ENCODE data around the gene UNC13B.
A peak's percentile ranks its signal among the peaks of the same experiment; 100 is the strongest.
"Not testable (repeated sequence)": the region's sequence is repeated elsewhere in the genome, so short reads cannot be mapped to it uniquely, and the experiment has no call there.

UNC13B gene

GRCh38 chr9:35161713-35162604, at the start of gene UNC13B:
TSS of gene UNC13B (plus strand) at chr9:35162009. CDS start at chr9:35162284, 275 bp downstream.
- peak; percentile 72 for DNase-seq

- peak; percentile 67 for DNase-seq
Measured at GRCh38 chr9:35112257-35113020, 49.4 kb upstream of the UNC13B start.

- peak; percentile 88 for DNase-seq
Measured at GRCh38 chr9:35114113-35114839, 47.5 kb upstream of the UNC13B start.

- peak; percentile 51 for DNase-seq
Measured at GRCh38 chr9:35114840-35115628, 46.8 kb upstream of the UNC13B start.

GRCh38 chr9:35115680-35116538, 45.9 kb upstream of the UNC13B start, which contains the start of gene ATOSB:
TSS of gene ATOSB (minus strand) at chr9:35115862. CDS start at chr9:35108274, 7,588 bp downstream.
- peak; percentile 94 for DNase-seq

- no peak for DNase-seq
Measured at GRCh38 chr9:35116539-35116897, 45.3 kb upstream of the UNC13B start.

GRCh38 chr9:35116898-35117551, 44.8 kb upstream of the UNC13B start:
- peak; percentile 88 for DNase-seq

GRCh38 chr9:35134920-35135319, 26.9 kb upstream of the UNC13B start:
- no peak for DNase-seq

- DNase-seq, result no peak
Measured at GRCh38 chr9:35135988-35136387, 25.8 kb upstream of the UNC13B start.

- DNase-seq, result no peak
Measured at GRCh38 chr9:35136866-35137265, 24.9 kb upstream of the UNC13B start.

GRCh38 chr9:35140093-35140492, 21.7 kb upstream of the UNC13B start:
- no peak for DNase-seq

- no peak for DNase-seq
Measured at GRCh38 chr9:35142037-35142436, 19.8 kb upstream of the UNC13B start.

- DNase-seq, result not testable (repeated sequence)
Measured at GRCh38 chr9:35147941-35148563, 13.8 kb upstream of the UNC13B start.

GRCh38 chr9:35152926-35153325, 8.9 kb upstream of the UNC13B start:
- no peak for DNase-seq

- no peak for DNase-seq
Measured at GRCh38 chr9:35156781-35157180, 5.0 kb upstream of the UNC13B start.

- DNase-seq, result not testable (repeated sequence)
Measured at GRCh38 chr9:35157836-35158235, 4.0 kb upstream of the UNC13B start.

GRCh38 chr9:35158501-35159280, 3.1 kb upstream of the UNC13B start:
- DNase-seq, result no peak

- no peak for DNase-seq
Measured at GRCh38 chr9:35162605-35163315, 951 bp downstream of the UNC13B start.

GRCh38 chr9:35163413-35163812, 1.6 kb downstream of the UNC13B start:
- no peak for DNase-seq
